Right cardiac atrium (tissue), 5 donors: ENCODE results near the gene RTN4R. TPM values are rescaled to one million over a fixed set of nuclear protein-coding genes. Genes with fewer than 3 reads are reported as not detected.

ENCODE experiments used
- ATAC-seq, 2 donors: fragments of 200-7000 bp; cut with Tn5 transposase; one replicate each; pipeline versions ENCODE4 v1.8.0 to v1.9.1; 2020; ENCODE audit warnings: moderate library complexity in 2 of 2, mild to moderate bottlenecking in 1 of 2
- DNase-seq, 3 donors: peaks; one replicate each; pipeline ENCODE4 v3.0.0-alpha.2; 2020
- H3K27ac ChIP-seq: one replicate; pipeline ENCODE4 v1.5.1; 2013; ENCODE audit warnings: mild to moderate bottlenecking, low read length, control low read depth, moderate library complexity
- H3K27me3 ChIP-seq: one replicate; pipeline ENCODE4 v1.6.1; 2013; ENCODE audit not compliant: control insufficient read depth, insufficient read depth
- H3K4me1 ChIP-seq: one replicate; pipeline ENCODE4 v1.6.1; 2013; ENCODE audit warnings: low read length; ENCODE audit not compliant: control insufficient read depth, insufficient read depth
- H3K4me3 ChIP-seq: one replicate; pipeline ENCODE4 v1.5.1; 2013; ENCODE audit warnings: low read length, control low read depth
- H3K9me3 ChIP-seq: one replicate; pipeline ENCODE4 v1.6.1; 2013; ENCODE audit warnings: low read length; ENCODE audit not compliant: control insufficient read depth
- WGBS: extraction: QIAGEN DNeasy Blood & Tissue Kit; methylation state at CpG from one replicate; pipeline ENCODE4 v1.1.7; 2013; 5-methylcytosine and 5-hydroxymethylcytosine counted together
- intact Hi-C, 4 donors: fragments of 100-400 bp; cut with DNase I; formaldehyde crosslinking; loops; one replicate each; pipeline versions ENCODE4 v1.11.0 to v1.14.0; 2022 to 2023
- polyA plus RNA-seq: library from polyadenylated mRNA; stranded (reverse); fragments of 200-250 nt; gene quantifications from one replicate; pipeline ENCODE4 v1.2.3, GENCODE V29; 2013
- total RNA-seq, 4 donors: library from RNA; stranded (reverse); fragmentation: NEBNext Ultra II Directional; extraction: Animal tissue kit (Norgen Biotek cat#: 25700); gene quantifications; one replicate each; pipeline ENCODE4 v1.2.1, GENCODE V29; 2021
- donor health status: healthy with polysubstance abuse.
- donor health status: DM: no; HTN: yes; CAD: no.
- donor health status: DM: no; HTN: no; CAD: no.
- donor health status: DM: no; HTN: yes; CAD: no; lungs with severe emphysema.
- donor health status: DM: yes; HTN: yes; CAD: no.

The RTN4R gene
- total and polyA plus RNA-seq, 5 donors = 0.56 to 1.9 (median 1.1) TPM

DNA sequence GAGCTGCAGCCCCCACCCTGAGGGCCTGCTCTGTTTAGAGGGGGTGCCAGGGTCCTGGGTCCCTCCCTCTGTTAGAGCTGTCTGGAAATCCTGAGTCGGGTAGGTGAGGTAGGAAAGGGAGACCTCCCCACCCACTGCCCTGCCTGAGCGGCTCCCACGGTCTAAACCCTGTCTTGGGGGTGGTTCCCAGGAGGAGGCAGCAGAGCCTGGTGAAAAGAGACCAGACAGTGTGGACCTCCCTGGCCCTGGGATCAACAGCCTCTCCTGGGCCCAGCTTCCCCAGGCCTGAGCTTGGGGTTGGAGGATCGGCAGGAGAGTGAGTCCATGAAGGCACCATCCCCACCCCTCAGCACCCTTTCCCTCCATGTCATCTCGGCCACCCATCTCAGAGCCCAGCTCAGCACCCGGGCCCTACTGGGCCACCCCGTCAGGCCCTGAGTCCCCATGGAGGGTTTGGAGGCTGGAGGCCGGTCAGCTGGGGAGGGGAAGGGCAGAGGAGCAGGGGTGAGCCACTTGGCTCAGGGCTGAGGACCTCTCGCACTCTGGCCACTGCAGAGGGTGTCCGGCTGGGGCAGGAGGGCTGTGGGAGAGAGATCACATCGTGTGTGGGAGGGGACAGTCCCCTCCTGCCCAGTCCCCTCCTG is 37.2 kb downstream of the RTN4R start:
- Histone ChIP-seq H3K27ac (no peak overlapping the region), H3K27me3 (no peaks in the 10 kb centered on the region), H3K4me3 (no peak overlapping the region), H3K9me3 (no peaks in the 10 kb centered on the region), H3K4me1 (no peaks in the 10 kb centered on the region)
- intact Hi-C loops = no loop called here
- DNase-seq (no peak), ATAC-seq (no peak)
- 80% methylated on average over 11 of the region's 11 CpGs for WGBS

DNA sequence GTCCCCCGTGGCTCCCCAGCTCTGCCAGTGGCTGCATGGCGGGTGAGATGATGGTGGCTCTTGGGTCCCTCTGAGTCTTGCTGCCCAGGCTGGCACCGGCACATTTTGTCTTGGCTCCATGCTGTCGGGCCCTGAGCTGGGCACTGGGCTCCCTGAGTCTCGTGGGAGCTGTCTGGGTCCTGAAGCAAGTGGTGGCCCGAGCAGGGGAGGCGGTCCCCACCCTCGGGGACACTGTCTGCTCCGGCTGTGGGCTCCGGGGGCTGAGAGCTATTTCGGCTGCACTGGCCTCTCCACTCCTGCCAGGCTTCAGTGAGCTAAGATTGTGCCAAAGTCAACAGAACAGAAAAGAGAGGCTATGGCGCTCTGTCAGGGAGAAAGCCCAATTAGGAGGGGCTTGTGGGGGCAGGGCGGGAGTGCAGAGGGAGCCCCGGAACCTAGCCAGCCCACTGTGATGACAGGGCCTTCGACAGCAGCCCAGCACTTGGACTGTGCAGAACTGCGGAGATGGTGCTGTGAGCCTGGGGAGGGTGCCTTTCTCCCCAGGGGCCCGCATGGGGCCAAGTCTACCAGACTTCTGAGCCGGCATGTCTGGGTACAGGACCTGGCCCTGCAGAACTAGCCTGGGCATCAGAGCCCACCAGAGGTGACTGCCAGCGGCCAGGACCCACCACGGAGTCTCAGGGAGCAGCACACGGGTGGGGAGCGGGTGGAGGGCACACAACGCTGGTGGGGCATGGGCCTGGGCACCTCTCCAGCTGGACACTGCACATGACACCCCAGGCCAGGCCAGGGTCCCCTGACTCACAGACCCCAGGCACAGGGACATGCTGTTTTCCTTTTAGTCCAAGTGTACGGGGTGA is 38.0 kb downstream of the RTN4R start:
- H3K9me3 ChIP-seq = no peaks in the 10 kb centered on the region
- H3K27me3 ChIP-seq = no peaks in the 10 kb centered on the region
- 42% methylated on average over 24 of the region's 24 CpGs for WGBS
- no peaks in the 10 kb centered on the region for H3K4me1 ChIP-seq
- intact Hi-C loops = no loop called here
- DNase-seq (peak; percentile 61 to 91 (median 90)), ATAC-seq (peak; percentile 51 to 77)
- H3K4me3 ChIP-seq = no peak overlapping the region
- no peak overlapping the region for H3K27ac ChIP-seq

DNA sequence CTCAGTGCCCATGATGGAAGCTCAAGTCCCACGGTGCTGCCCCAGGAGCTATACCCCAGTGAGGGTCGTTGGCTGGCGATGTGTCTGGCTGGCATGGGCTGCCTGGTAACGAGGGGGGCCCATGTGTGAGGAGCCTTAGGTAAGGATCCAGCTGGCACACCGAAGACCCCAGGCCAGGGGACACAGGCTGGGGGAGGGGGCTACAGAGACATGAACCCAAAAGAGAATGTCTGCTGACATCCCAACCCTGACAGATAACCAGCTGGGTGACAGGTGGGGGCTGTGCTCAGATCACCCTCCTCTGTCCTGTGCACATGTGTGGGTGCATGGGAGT is 39.2 kb downstream of the RTN4R start:
- Histone ChIP-seq H3K9me3 (no peaks in the 10 kb centered on the region), H3K4me1 (no peaks in the 10 kb centered on the region), H3K4me3 (no peak overlapping the region), H3K27ac (no peak overlapping the region), H3K27me3 (no peaks in the 10 kb centered on the region)
- WGBS = 85% methylated on average over 5 of the region's 5 CpGs
- ATAC-seq (no peak), DNase-seq (no peak)
- intact Hi-C loops = no loop called here

DNA sequence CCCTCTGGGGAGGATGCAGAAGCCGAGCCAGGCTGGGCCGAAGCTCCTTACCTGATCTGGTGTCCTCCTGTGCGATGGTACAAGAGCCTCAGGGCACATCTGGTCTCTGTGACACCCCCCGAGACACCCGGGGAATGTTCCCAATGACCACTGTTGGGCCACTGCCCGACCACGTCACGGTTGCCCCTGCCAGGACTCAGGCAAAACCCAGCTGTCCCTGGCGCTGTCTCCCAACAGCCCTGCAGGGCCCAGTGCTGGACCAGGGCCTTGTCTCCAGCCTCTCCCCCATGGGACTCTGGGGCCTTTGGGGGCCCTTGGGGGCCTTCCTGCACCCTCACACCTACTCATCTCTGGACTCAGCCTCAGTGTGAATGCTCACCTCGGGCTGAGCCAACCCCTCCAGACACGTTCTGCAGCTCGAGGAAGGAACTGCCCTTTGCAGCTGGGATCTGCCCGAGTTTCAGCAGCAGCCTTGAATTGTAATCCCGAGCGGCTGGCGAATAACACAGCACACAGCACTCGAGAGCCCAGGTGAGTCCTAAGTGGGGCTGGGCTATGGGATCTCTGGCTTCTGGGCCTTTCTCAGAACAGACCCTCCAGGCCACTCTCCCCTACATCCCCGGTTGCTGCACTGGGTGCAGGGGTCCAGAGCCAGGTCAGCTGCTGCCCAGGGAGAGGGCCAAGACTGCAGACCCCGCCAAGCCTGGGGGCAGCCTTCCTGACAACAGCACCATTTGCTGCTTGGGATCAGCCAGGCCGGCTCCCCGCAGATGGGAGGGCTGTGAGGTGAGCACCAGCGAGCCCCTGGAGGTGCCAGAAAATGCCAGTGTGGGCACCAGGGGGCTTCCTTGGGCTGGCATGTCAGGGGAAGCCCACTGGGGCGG is 39.8 kb downstream of the RTN4R start:
- H3K4me1 ChIP-seq = no peaks in the 10 kb centered on the region
- no peaks in the 10 kb centered on the region for H3K9me3 ChIP-seq
- WGBS = 80% methylated on average over 23 of the region's 23 CpGs
- DNase-seq (peak in 1 of 3 donors; percentile 57), ATAC-seq (peak in 1 of 2 donors; percentile 17)
- no peak overlapping the region for H3K4me3 ChIP-seq
- no peak overlapping the region for H3K27ac ChIP-seq
- intact Hi-C loops = no loop called here
- no peaks in the 10 kb centered on the region for H3K27me3 ChIP-seq

DNA sequence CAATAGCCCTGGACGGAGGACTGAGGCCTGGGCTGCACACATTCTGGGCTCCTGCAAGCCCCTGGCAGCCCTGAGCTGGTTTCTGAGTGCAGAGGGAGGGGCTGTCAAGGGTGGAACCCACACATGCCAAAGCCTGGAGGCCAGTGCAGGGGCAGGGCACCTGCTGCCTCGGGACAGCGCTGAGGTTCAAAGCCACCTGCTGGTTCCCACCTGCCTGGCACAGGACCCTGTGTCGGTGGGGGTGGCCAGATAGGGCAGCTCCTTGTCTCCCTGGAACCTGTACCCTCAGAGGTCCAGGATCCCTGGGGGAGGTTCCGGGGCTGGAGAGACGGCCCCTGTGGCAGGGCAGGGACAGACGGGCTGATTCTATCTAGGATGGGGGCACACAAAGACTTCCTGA is 40.8 kb downstream of the RTN4R start:
- intact Hi-C loops = no loop called here
- DNase-seq = no peak
- H3K4me3 ChIP-seq = no peak overlapping the region
- no peaks in the 10 kb centered on the region for H3K27me3 ChIP-seq
- 75% methylated on average over 7 of the region's 7 CpGs for WGBS
- no peak for ATAC-seq
- no peaks in the 10 kb centered on the region for H3K4me1 ChIP-seq
- H3K9me3 ChIP-seq = no peaks in the 10 kb centered on the region
- H3K27ac ChIP-seq = no peak overlapping the region

DNA sequence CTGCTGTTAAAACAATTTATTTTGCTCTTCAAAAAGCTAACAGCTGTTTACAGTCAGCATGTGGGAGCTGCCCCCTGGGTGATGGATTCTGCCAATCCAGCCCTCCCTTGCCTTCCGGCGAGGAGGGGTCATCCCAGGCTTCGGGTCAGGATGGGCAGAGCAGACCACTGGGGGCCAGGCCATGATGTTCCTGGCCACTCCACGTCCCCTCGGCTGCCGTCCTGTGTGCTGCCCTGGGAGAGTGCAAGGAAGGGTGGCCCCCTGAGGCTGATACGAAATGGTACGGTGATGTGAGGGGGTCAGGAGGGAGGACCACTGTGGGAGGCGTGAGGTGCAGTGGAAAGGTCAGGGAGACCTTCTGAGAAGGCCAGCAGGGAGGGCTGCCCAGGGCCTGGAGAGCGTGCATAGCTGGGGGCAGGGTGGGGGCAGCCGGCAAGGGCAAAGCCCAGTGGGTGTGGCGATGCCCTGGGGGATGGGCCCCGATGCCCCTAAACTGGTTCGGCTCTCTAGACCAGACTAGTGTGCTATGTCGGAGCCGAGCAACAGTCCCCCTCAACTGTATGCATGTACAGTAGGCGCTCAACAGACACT is 41.3 kb downstream of the RTN4R start:
- DNase-seq (no peak), ATAC-seq (no peak)
- Histone ChIP-seq H3K27me3 (no peaks in the 10 kb centered on the region), H3K9me3 (no peaks in the 10 kb centered on the region), H3K27ac (no peak overlapping the region), H3K4me1 (no peaks in the 10 kb centered on the region), H3K4me3 (no peak overlapping the region)
- intact Hi-C loops = no loop called here
- WGBS = 77% methylated on average over 17 of the region's 17 CpGs

DNA sequence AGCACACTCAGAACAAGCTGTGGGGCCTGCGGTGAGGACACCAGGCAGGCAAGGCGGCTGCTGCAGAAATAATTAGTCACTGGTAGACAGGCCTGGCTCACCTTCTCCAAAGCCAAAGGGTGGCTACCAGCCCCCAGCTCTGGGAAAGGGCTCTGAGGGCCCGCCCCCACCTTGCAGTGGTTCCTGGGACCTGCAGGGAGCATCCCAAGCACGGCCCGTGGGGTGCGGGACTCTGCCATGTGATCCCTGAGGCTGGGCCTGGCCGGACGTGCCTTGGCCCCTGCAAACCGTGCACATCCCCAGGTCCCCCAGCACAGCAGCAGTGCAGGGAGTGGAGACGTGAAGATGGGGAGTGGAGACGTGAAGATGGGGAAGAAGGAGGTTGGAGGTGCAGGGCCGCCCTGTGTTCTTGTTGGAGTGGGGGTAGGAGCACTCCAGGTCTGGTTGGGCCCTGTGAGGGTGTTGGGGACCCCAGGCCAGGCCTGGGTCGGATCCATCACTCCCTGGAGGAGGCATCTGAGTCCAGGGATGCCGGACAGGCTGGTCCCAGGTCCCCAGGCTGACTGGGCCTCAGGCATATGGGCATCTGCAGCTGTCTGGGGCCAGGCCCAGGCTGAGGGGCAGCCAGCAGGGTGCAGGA is 41.9 kb downstream of the RTN4R start:
- no peak overlapping the region for H3K27ac ChIP-seq
- H3K4me3 ChIP-seq = no peak overlapping the region
- H3K4me1 ChIP-seq = no peaks in the 10 kb centered on the region
- no peak for ATAC-seq
- intact Hi-C loops = no loop called here
- H3K27me3 ChIP-seq = no peaks in the 10 kb centered on the region
- 77% methylated on average over 14 of the region's 14 CpGs for WGBS
- H3K9me3 ChIP-seq = no peaks in the 10 kb centered on the region
- DNase-seq = no peak

DNA sequence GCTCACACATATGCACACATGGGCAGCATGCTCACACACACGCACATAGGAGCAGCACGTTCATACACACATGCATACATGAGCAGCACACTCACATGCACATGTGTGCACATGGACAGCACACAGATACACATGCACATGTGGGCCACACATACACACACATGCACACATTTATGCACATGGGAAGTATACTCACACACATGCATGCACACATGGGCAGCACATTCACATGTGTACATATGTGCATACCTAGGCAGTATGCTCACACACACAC is 42.5 kb downstream of the RTN4R start:
- Histone ChIP-seq H3K9me3 (no peaks in the 10 kb centered on the region), H3K4me3 (no peak overlapping the region)
- WGBS = 97% methylated on average over 2 of the region's 2 CpGs

DNA sequence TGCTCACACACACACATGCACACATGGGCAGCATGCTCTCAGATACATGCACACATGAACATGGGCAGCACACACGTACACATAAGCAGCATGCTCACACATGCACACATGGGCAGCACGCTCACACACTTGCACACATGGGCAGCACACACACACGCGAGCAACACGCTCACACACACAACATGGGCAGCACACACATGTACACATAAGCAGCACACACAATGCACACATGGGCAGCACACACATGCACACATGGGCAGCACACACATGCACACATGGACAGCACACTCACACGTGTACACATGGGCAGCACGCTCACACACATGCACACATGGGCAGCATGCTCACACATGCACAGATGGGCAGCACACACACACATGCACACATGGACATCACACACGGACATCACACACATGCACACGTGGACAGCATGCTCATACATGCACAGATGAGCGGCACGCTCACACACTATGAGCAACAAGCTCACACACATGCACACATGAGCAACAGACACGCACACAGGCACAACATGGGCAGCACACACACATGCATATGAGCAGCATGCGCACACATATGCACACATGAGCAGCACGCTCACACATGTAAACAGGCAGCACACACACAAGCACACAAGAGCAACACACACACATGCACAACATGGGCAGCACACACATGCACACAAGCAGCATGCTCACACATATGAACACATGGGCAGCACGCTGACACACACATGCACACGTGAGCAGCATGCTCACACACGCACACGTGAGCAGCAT is 43.0 kb downstream of the RTN4R start:
- DNase-seq = no peak
- Histone ChIP-seq H3K4me1 (no peaks in the 10 kb centered on the region), H3K9me3 (no peaks in the 10 kb centered on the region), H3K27me3 (no peaks in the 10 kb centered on the region), H3K27ac (no peak overlapping the region), H3K4me3 (no peak overlapping the region)
- intact Hi-C loops = no loop called here
- 95% methylated on average over 18 of the region's 18 CpGs for WGBS
- no peak for ATAC-seq

More for the DNA sequence above, 42.5 kb downstream of the RTN4R start:
- ATAC-seq (no peak), DNase-seq (no peak)
- Histone ChIP-seq H3K4me1 (no peaks in the 10 kb centered on the region), H3K27me3 (no peaks in the 10 kb centered on the region), H3K27ac (no peak overlapping the region)
- intact Hi-C loops = no loop called here

DNA sequence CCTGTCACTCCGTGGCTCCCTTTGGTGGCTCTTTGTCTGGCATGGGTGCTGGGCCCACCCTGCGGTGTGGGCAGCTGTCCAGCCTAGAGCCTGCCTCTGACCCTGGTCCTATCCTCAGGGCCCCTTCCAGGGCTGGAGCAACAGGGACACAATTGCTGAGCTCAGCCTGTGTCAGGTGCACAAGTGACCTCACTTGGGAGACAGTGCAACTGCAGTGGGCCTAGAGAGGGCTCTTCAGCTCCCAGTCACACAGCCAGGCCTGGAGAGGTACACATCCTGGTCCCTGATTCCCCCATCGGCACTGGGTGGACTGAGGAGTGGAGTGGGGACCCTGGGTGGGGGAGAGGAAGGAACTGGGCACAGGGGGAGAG is 43.9 kb downstream of the RTN4R start:
- H3K27me3 ChIP-seq = no peaks in the 10 kb centered on the region
- H3K27ac ChIP-seq = no peak overlapping the region
- 89% methylated on average over 3 of the region's 3 CpGs for WGBS
- H3K4me1 ChIP-seq = no peaks in the 10 kb centered on the region
- intact Hi-C loops = no loop called here
- DNase-seq = no peak
- no peaks in the 10 kb centered on the region for H3K9me3 ChIP-seq
- ATAC-seq = no peak
- no peak overlapping the region for H3K4me3 ChIP-seq
